Retinal pigment epithelial cell (primary cell): ENCODE data around the gene BTBD16.

Experiments
- DNase-seq: peaks from one replicate; pipeline ENCODE4 v3.0.0-alpha.2; 2010; ENCODE audit warnings: low read depth
- H3K4me3 ChIP-seq: 2 replicates; pipeline ENCODE4 v1.5.1; 2011; ENCODE audit warnings: mild to moderate bottlenecking, low read length, control low read depth, moderate library complexity
- CTCF ChIP-seq: conservative IDR thresholded peaks from 2 replicates; pipeline ENCODE4 v1.5.1; 2011; ENCODE audit warnings: low read depth, low read length, control low read depth, inconsistent platforms

Gene BTBD16

GRCh38 chr10:122287570-122287969, 16.5 kb downstream of the BTBD16 start:
- TF ChIP-seq CTCF: no peak
- H3K4me3 ChIP-seq: no peak overlapping the region
- no peak for DNase-seq

- no peak overlapping the region for H3K4me3 ChIP-seq
- no peak for DNase-seq
- no peak for TF ChIP-seq CTCF
Observed at GRCh38 chr10:122288262-122288661, 17.2 kb downstream of the BTBD16 start.

- no peak for DNase-seq
- no peak for TF ChIP-seq CTCF
- H3K4me3 ChIP-seq: no peak overlapping the region
Observed at GRCh38 chr10:122288917-122289316, 17.8 kb downstream of the BTBD16 start.

- no peak for TF ChIP-seq CTCF
- H3K4me3 ChIP-seq: no peak overlapping the region
- no peak for DNase-seq
Observed at GRCh38 chr10:122290334-122290733, 19.2 kb downstream of the BTBD16 start.

GRCh38 chr10:122290833-122291532, 19.9 kb downstream of the BTBD16 start:
- TF ChIP-seq CTCF: no peak
- DNase-seq: no peak
- H3K4me3 ChIP-seq: no peak overlapping the region

- no peak for TF ChIP-seq CTCF
- DNase-seq: no peak
- H3K4me3 ChIP-seq: no peak overlapping the region
Observed at GRCh38 chr10:122291739-122292138, 20.6 kb downstream of the BTBD16 start.

- DNase-seq: no peak
- TF ChIP-seq CTCF: no peak
- no peak overlapping the region for H3K4me3 ChIP-seq
Observed at GRCh38 chr10:122292376-122292775, 21.3 kb downstream of the BTBD16 start.
